NCI-H748 (cell line): ENCODE data around the gene SORL1.
"Not testable (repeated sequence)": the region's sequence is repeated elsewhere in the genome, so short reads cannot be mapped to it uniquely, and the experiment has no call there.

Experiments used
- DNase-seq: peaks from one replicate; lab custom pipeline; 2025; ENCODE audit not compliant: unreplicated experiment; lab: John Stamatoyannopoulos, UW

SORL1 gene

GRCh38 chr11:121472312-121472711 is 20.2 kb downstream of the SORL1 start:
- DNase-seq = no peak

- DNase-seq = no peak
Measured at GRCh38 chr11:121473064-121473777, 21.1 kb downstream of the SORL1 start.

DNA sequence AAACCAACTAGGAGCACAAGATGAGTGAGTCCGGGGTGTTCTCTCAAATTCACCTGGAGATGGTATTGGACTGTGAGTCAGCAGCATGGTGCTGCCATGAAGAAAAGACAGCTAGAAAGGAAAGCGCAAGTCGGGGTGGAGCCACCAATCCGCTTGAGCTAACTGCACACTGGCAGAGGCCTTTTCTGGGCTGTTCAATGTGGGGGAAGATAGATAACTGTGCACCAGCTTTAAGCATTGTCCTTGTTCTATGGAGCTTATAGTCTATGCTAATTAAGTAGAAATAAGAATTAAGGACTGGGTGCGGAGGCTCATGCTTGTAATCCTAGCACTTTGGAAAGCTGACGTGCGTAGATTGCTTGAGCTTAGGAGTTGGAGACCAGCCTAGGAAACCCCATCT is 22.6 kb downstream of the SORL1 start:
- DNase-seq = no peak

DNA sequence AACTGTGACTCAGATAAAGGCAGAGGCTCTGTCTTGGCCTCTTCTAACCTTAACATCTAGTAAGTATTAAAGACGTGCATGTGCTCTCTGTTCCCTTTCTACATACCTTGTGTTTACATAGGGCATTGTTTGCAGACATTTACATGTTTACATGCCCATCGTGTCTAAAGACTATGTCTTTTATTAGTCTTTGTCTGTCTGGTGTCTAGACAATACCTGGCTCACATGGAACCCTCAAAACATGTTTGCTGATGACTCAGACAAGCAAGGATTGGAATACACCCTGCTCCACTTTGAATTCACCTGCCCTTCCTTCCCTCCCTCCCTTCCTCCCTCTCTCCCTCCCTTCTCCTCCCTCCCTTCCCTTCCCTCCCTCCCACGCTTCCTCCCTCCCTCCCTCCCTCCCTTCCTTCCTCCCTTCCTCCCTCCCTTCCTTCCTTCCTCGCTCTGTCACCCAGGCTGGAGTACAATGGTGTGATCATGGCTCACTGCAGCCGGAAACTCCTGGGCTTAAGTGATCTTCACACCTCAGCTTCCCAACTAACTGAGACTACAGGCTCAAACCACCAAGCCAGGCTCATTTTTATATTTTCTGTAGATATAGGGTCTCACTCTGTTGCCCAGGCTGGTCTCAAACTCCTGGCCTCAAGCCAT is 24.4 kb downstream of the SORL1 start:
- DNase-seq = peak; percentile 81

- DNase-seq = no peak
Measured at GRCh38 chr11:121478226-121478894, 26.2 kb downstream of the SORL1 start.

DNA sequence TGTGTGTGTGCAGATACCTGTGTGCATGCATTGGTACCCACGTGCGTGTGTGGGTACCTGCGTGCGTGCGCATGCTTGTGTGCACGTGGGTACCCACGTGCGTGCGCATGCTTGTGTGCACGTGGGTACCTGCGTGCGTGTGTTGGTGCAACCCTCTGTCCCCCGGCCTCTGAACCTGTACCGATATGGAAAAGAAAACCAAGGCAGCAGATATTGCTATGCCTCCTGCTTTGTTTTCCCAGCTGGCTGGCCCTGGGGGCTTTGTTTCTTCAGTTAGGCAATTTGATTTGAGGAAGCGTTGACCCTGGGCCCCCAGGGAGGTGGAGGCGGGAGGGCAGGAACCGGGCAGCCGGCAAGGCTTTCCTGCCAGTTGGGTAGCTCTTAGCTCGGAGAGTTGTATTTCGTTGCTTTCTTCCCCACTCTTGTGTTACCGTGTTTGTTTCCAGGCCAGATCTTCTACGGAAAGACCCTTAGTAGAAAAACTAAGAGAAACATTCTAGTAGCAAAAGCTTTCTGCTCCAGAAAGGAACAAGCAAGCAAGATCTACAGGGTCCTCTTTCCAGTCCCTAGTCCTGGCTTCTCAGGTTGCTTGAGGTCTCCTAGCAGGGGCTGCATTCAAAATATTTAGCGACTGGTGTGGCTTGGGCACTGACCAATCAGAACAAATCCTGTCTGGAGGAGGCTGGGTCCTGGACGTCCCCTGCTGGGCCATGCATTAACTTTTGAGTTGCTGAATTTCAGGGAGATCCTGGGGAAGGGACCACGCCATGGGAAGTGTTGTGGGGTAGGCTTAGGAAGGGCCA is 27.0 kb downstream of the SORL1 start:
- no peak for DNase-seq

- peak; percentile 34 for DNase-seq
Measured at GRCh38 chr11:121479698-121480238, 27.7 kb downstream of the SORL1 start.

DNA sequence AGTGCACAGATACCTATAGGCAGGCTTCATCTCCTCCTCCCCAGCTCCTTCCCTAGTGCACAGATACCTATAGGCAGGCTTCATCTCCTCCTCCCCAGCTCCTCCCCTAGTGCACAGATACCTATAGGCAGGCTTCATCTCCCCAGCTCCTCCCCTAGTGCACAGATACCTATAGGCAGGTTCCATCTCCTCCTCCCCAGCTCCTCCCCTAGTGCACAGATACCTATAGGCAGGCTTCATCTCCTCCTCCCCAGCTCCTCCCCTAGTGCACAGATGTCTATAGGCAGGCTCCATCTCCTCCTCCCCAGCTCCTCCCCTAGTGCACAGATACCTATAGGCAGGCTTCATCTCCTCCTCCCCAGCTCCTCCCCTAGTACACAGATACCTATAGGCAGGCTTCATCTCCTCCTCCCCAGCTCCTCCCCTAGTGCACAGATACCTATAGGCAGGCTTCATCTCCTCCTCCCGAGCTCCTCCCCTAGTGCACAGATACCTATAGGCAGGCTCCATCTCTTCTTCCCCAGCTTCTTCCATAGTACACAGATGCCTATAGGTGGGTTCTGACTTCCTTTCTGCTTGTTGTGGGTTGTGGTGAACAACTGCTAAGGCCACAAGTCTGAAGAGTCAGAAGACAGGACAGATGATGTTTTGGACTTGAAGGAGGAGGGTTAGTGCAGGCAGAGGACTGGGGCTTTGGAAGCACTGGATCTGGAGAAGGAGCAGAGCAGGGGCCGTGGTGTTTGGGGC is 29.5 kb downstream of the SORL1 start:
- not testable (repeated sequence) for DNase-seq

GRCh38 chr11:121482231-121483129 is 30.4 kb downstream of the SORL1 start:
- no peak for DNase-seq

DNA sequence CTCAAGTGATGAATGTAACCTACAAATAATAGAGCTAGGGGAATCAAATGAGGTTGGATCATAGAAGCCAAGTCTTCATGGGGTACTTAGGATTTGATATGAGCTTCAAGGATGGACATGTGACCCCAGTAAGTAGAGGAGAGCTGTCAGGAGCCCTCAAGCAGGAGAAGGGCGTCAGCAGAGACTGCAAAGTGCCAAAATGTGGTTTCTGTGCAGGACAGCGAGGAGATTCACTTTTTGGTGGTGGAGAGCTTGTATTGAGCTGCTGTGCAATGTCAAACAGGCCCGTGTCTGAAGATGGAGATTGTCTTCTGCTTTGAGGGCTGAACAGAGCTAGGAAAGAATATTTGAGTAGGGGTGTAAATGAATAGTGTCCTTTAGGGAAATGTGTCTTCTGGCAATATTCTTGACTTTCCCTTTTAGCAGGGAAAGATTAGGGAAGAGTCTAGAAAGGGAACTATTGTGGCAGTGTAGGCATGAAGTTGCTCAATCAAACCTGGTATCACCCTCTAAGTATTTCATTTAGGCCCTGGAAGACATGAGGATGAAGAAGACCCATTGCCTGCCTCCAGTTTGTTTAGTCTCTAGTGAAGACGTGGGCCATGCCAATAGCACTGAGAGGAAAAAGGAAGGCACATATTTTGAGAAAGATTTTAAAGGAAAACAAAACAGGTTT is 31.8 kb downstream of the SORL1 start:
- no peak for DNase-seq

GRCh38 chr11:121485216-121485615 is 33.1 kb downstream of the SORL1 start:
- DNase-seq = no peak

- no peak for DNase-seq
Measured at GRCh38 chr11:121486054-121486453, 33.9 kb downstream of the SORL1 start.

DNA sequence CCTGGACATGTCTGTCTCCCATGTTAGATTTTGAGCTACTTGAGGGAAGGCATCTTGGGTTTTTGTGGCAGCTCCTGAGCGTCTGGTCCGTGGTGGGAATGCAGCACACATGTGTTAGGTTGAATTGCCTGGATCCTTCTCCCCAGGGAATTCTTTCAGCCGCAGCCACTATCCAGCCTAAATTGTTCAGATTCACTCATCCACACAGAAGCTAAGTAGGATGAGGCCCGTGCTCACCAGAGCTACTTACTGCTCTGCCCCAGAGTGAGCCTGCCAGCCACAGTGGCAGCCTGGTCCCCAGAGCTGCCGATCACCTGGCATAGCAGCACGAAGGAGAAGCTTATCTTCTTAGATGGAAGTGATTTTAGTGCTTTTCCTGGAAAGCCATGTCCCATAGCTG is 35.1 kb downstream of the SORL1 start:
- no peak for DNase-seq

GRCh38 chr11:121488170-121488569 is 36.1 kb downstream of the SORL1 start:
- no peak for DNase-seq

GRCh38 chr11:121488641-121489040 is 36.5 kb downstream of the SORL1 start:
- no peak for DNase-seq

DNA sequence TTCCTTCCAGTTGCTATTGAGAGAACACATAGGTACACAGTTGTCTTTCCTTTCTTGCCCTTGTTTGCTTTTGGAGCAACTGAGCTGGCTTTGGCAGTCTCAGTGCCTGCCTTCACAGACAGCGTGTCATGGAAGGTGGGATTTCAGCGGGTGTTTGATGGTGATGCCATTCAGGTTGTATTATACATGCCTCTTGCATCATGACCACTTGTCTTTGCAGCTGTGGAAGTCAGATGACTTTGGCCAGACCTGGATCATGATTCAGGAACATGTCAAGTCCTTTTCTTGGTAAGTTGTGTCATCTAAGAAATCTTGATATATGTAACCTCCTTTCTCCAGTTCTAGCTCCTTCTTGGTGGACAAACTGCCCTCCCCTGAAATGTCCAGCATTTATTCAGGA is 37.7 kb downstream of the SORL1 start:
- DNase-seq = no peak

DNA sequence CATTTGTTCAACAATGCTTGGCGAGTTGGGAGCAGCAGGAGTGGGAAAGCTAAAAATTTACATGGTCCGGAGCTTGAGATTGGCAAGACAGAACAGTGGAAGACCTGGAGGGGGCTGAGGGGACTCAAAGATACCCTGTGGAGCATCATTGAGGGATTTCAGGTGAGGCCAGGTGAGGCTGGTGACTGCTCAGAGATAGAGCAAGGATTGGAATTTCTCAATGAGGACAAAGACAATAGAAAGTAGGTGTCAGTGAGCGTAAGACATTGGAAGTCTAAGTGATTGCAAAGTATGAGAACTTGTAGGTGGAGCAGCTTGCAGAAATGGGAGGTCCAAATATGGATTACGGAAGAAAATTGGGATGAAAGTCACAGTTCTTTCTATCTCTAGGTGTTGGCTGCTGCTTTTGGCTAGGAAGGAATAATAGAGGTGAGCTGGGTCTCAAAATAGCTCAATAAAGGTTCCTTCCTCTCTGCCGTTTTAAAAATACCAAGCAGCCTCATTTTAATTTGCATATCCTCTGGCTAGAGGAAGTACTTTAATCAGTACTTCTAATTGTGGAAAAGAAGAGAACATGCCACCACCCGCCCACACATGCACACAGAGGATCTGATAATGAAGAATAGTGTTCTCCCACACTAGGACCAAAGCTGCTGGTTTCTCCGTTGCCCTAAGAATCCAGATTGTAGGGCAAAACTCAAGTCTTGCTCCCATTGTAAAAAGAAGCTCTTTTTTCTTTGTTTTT is 42.4 kb downstream of the SORL1 start:
- no peak for DNase-seq
